Mammary epithelial cell (primary cell): ENCODE measurements around the gene SAA2.

Experiments used
- EZH2 ChIP-seq: IDR thresholded peaks from 2 replicates; pipeline ENCODE4 v1.6.1; 2012; ENCODE audit warnings: low read length, inconsistent platforms, borderline replicate concordance
- TF ChIP-seq, protein P1 (sequence below), 2 donors: IDR thresholded peaks in 1 of 2; conservative IDR thresholded peaks in 1 of 2; 2 replicates each; pipeline ENCODE4 v1.5.1; 2011 to 2012; ENCODE audit warnings: inconsistent platforms in 2 of 2, low read length in 2 of 2, mild to moderate bottlenecking in 2 of 2, control low read depth in 1 of 2, low read depth in 1 of 2; ENCODE audit not compliant: insufficient read depth in 1 of 2; ENCODE audit errors: extremely low read depth in 1 of 2

DNA sequence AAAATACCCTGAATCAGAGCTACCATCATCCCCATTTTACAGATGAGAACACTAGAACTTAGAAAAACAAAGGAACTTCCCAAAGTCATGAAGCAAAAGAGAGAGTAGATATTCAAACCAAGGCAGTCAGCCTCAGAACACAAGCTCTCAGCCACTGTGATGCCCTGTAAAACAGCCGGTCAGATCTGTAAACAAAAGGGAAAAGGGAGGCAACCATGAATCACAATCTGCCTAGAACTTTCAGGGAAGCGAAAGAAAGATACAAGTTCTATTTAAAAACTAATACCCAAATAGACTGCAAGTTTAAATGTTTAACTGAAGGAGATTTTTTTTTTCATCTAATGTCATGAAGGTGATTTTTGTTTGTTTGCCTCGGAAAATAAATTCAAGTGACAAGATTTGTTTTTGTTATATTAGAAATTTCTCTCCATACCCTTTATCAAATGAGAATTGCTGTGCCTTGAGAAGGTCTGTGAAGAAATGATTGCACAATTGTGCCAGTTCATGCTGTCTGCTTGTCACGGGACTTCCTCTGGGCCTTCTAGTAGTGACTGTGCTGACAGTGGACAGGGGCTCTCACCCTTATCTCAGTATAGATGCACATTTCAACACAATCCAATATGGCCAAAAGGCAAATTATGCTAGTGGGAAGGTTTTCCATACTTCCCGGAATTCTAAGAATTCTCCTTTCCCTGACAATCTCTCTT is 29.2 kb upstream of the SAA2 start:
- TF ChIP-seq, protein P1, sequence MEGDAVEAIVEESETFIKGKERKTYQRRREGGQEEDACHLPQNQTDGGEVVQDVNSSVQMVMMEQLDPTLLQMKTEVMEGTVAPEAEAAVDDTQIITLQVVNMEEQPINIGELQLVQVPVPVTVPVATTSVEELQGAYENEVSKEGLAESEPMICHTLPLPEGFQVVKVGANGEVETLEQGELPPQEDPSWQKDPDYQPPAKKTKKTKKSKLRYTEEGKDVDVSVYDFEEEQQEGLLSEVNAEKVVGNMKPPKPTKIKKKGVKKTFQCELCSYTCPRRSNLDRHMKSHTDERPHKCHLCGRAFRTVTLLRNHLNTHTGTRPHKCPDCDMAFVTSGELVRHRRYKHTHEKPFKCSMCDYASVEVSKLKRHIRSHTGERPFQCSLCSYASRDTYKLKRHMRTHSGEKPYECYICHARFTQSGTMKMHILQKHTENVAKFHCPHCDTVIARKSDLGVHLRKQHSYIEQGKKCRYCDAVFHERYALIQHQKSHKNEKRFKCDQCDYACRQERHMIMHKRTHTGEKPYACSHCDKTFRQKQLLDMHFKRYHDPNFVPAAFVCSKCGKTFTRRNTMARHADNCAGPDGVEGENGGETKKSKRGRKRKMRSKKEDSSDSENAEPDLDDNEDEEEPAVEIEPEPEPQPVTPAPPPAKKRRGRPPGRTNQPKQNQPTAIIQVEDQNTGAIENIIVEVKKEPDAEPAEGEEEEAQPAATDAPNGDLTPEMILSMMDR (conservative IDR thresholded peaks at IDR 0.05 in 1 of 2, IDR thresholded peaks at IDR 0.05 in 1 of 2; ENCODE audit: extremely low read depth in 1 of 2, insufficient read depth in 1 of 2, low read depth in 1 of 2, low read length in 2 of 2), result no peak
- TF ChIP-seq EZH2, result no peak
